ENCODE results near the gene RBM22.

- TF ChIP-seq KDM1A (IDR thresholded peaks at IDR 0.05; ENCODE audit: low read depth) (no peak), RFX5 (IDR thresholded peaks at IDR 0.05) (no peak), CTCF (IDR thresholded peaks at IDR 0.05) (no peak), ESRRA (IDR thresholded peaks at IDR 0.05; ENCODE audit: borderline replicate concordance, low read length) (no peak), POLR2AphosphoS2 (conservative IDR thresholded peaks at IDR 0.05; ENCODE audit: low read length) (no peak), RAD21 (conservative IDR thresholded peaks at IDR 0.05 in 1 of 2, IDR thresholded peaks at IDR 0.05 in 1 of 2) (no peak), RCOR1 (IDR thresholded peaks at IDR 0.05; ENCODE audit: low read depth, low read length) (no peak), REST (IDR thresholded peaks at IDR 0.05) (no peak)
Measured at GRCh38 chr5:150670275-150670947, 30.5 kb downstream of the RBM22 start.
